Measurements from ENCODE around the gene RASGEF1C. TPM values are rescaled to one million over a fixed set of nuclear protein-coding genes. Genes with fewer than 3 reads are reported as not detected.

RASGEF1C gene
- total RNA-seq, 2 experiments from 2014 or later = not detected

DNA sequence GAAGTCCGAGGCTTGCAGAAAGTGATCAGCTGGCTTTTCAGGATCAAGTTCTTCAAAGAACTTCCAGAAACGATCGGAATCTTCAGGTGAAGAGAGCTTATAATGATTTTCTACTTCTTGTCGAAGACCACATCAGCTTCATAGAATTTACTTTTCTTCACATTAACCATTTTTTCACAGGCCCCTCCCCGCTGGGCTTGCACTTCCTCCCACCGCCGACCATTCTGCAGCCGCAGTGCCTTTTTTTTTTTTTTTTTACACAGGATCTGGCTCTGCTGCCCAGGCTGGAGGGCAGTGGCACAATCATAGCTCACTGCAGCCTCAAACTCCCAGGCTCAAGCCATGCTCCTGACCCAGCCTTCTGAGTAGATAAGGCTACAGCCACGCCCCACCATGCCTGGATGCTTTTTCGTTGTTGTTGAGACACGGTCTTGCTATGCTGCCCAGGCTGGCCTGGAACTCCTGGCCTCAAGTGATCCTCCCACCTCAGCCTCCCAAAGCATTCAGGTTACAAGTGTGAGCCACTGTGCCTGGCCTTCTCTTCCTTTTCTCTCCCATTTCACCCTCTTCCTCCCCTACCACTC, 122.1 kb downstream of the RASGEF1C start:
- Histone ChIP-seq H3K79me2 (ENCODE audit: insufficient read depth, low read depth, low read length) (no peaks in the 10 kb centered on the region), H3K4me3 (ENCODE audit: low read depth, low read length, poor library complexity, severe bottlenecking) (no peak overlapping the region), H3K36me3 (ENCODE audit: insufficient read depth, low read length) (no peaks in the 10 kb centered on the region), H3K27ac (ENCODE audit: low read depth, low read length, poor library complexity, severe bottlenecking) (no peak overlapping the region), H4K20me1 (ENCODE audit: insufficient read depth, low read length) (no peaks in the 10 kb centered on the region), H3K9me2 (ENCODE audit: insufficient read depth, low read length) (no peaks in the 10 kb centered on the region), H2AFZ (ENCODE audit: low read length) (no peak overlapping the region), H3K4me2 (ENCODE audit: low read length) (no peak overlapping the region), H3K4me1 (ENCODE audit: insufficient read depth, low read length, poor library complexity, severe bottlenecking) (peaks cover 4% of the 10 kb centered on the region), H3K9me3 (ENCODE audit: low read length) (no peaks in the 10 kb centered on the region)
- TF ChIP-seq EZH2phosphoT487 (IDR thresholded peaks at IDR 0.05; ENCODE audit: borderline replicate concordance, low read depth, low read length) = no peak
- TF ChIP-seq, protein P1, sequence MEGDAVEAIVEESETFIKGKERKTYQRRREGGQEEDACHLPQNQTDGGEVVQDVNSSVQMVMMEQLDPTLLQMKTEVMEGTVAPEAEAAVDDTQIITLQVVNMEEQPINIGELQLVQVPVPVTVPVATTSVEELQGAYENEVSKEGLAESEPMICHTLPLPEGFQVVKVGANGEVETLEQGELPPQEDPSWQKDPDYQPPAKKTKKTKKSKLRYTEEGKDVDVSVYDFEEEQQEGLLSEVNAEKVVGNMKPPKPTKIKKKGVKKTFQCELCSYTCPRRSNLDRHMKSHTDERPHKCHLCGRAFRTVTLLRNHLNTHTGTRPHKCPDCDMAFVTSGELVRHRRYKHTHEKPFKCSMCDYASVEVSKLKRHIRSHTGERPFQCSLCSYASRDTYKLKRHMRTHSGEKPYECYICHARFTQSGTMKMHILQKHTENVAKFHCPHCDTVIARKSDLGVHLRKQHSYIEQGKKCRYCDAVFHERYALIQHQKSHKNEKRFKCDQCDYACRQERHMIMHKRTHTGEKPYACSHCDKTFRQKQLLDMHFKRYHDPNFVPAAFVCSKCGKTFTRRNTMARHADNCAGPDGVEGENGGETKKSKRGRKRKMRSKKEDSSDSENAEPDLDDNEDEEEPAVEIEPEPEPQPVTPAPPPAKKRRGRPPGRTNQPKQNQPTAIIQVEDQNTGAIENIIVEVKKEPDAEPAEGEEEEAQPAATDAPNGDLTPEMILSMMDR (conservative IDR thresholded peaks at IDR 0.05; ENCODE audit: low read length) = no peak
- BruUV-seq (replicated peaks) = no TSS peak
- intact Hi-C loops (cut with micrococcal nuclease; ENCODE audit: unreplicated experiment) = no loop called here
- DNase-seq (ENCODE audit: low spot score) = no peak
- CTCF ChIA-PET (ENCODE audit: unreplicated experiment) = no interaction called here
- POLR2A ChIA-PET = no interaction called here

- ChIA-PET POLR2A (interaction anchor here (0.7 kb wide), 1 partner anchor 83 kb away, joined by 4 read pairs; no protein-coding TSS in a partner anchor), CTCF (ENCODE audit: unreplicated experiment) (no interaction called here)
- Histone ChIP-seq H4K20me1 (ENCODE audit: insufficient read depth, low read length) (no peaks in the 10 kb centered on the region), H3K4me3 (ENCODE audit: low read depth, low read length, poor library complexity, severe bottlenecking) (no peak overlapping the region), H3K79me2 (ENCODE audit: insufficient read depth, low read depth, low read length) (no peaks in the 10 kb centered on the region), H3K27ac (ENCODE audit: low read depth, low read length, poor library complexity, severe bottlenecking) (no peak overlapping the region), H3K9me2 (ENCODE audit: insufficient read depth, low read length) (no peaks in the 10 kb centered on the region), H3K9me3 (ENCODE audit: low read length) (no peaks in the 10 kb centered on the region), H2AFZ (ENCODE audit: low read length) (no peak overlapping the region), H3K36me3 (ENCODE audit: insufficient read depth, low read length) (no peaks in the 10 kb centered on the region), H3K4me1 (ENCODE audit: insufficient read depth, low read length, poor library complexity, severe bottlenecking) (peaks cover 4% of the 10 kb centered on the region), H3K4me2 (ENCODE audit: low read length) (no peak overlapping the region)
- intact Hi-C loops (cut with micrococcal nuclease; ENCODE audit: unreplicated experiment) = no loop called here
- BruUV-seq (replicated peaks) = no TSS peak
- TF ChIP-seq, protein P1 (conservative IDR thresholded peaks at IDR 0.05; ENCODE audit: low read length) = no peak
- TF ChIP-seq EZH2phosphoT487 (IDR thresholded peaks at IDR 0.05; ENCODE audit: borderline replicate concordance, low read depth, low read length) = no peak
- DNase-seq (ENCODE audit: low spot score) = no peak
Measured at GRCh38 chr5:180085837-180086236, 123.2 kb downstream of the RASGEF1C start.
